ENCODE measurements around the gene P2RX1. TPM values are rescaled to one million over a fixed set of nuclear protein-coding genes. Genes with fewer than 3 reads are reported as not detected.

P2RX1 gene
- total and polyA plus RNA-seq, 12 donors: 0.42 to 8.6 (median 1.1) TPM

- Histone ChIP-seq H3K4me3 (peak overlapping the region in 1 of 4 donors; percentile 62), H3K36me3 (replicated peaks in 1 of 2) (no peaks in the 10 kb centered on the region), H3K27me3 (peaks cover 12% of the 10 kb centered on the region), H3K4me1 (replicated peaks in 1 of 2) (peaks cover 13 to 41% of the 10 kb centered on the region in 2 donors), H3K9me3 (replicated peaks in 1 of 3) (no peaks in the 10 kb centered on the region), H3K27ac (peak overlapping the region in 1 of 5 donors; percentile 15)
- TF ChIP-seq, protein P1, sequence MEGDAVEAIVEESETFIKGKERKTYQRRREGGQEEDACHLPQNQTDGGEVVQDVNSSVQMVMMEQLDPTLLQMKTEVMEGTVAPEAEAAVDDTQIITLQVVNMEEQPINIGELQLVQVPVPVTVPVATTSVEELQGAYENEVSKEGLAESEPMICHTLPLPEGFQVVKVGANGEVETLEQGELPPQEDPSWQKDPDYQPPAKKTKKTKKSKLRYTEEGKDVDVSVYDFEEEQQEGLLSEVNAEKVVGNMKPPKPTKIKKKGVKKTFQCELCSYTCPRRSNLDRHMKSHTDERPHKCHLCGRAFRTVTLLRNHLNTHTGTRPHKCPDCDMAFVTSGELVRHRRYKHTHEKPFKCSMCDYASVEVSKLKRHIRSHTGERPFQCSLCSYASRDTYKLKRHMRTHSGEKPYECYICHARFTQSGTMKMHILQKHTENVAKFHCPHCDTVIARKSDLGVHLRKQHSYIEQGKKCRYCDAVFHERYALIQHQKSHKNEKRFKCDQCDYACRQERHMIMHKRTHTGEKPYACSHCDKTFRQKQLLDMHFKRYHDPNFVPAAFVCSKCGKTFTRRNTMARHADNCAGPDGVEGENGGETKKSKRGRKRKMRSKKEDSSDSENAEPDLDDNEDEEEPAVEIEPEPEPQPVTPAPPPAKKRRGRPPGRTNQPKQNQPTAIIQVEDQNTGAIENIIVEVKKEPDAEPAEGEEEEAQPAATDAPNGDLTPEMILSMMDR (IDR thresholded peaks at IDR 0.05): no peak
- TF ChIP-seq POLR2A (IDR thresholded peaks at IDR 0.05): no peak
- intact Hi-C loops (cut with DNase I): no loop called here
- DNase-seq: no peak
- WGBS, 4 donors: 5 to 26% (median 15%) methylated on average over 10 to 64 of the region's 64 CpGs
These were observed 47.3 kb upstream of the P2RX1 start for GRCh38 chr17:3963237-3964201.

DNA sequence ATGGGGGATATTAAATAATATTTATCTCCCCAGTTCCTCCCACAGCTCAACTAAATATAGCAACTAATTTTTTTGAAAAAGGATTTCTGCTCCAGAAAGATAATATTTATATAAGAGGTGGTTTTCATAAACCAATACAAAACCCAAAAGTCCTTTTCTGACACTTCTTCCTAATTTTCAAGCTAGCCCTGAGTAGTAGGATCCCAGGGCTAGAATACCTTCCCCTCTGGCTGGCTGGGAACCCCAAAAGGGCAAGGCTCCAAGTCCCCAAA lies 46.6 kb upstream of the P2RX1 start:
- H3K4me1 ChIP-seq (replicated peaks in 1 of 2): peaks cover 13 to 41% of the 10 kb centered on the region in 2 donors
- no peak overlapping the region for H3K27ac ChIP-seq
- TF ChIP-seq, protein P1 (IDR thresholded peaks at IDR 0.05): no peak
- no peak for TF ChIP-seq POLR2A (IDR thresholded peaks at IDR 0.05)
- no peaks in the 10 kb centered on the region for H3K9me3 ChIP-seq (replicated peaks in 1 of 3)
- DNase-seq: no peak
- intact Hi-C loops (cut with DNase I): no loop called here
- peaks cover 12% of the 10 kb centered on the region for H3K27me3 ChIP-seq
- H3K36me3 ChIP-seq (replicated peaks in 1 of 2): no peaks in the 10 kb centered on the region
- no peak overlapping the region for H3K4me3 ChIP-seq

- Histone ChIP-seq H3K27ac (no peak overlapping the region), H3K9me3 (replicated peaks in 1 of 3) (no peaks in the 10 kb centered on the region), H3K36me3 (replicated peaks in 1 of 2) (no peaks in the 10 kb centered on the region), H3K4me1 (replicated peaks in 1 of 2) (peaks cover 13 to 41% of the 10 kb centered on the region in 2 donors), H3K27me3 (peaks cover 12% of the 10 kb centered on the region), H3K4me3 (no peak overlapping the region)
- no peak for DNase-seq
- 61 to 72% (median 65%) methylated on average over 9 to 11 of the region's 11 CpGs for WGBS, 4 donors
- intact Hi-C loops (cut with DNase I): no loop called here
- TF ChIP-seq, protein P1 (IDR thresholded peaks at IDR 0.05): no peak
- TF ChIP-seq POLR2A (IDR thresholded peaks at IDR 0.05): no peak
These were observed 46.1 kb upstream of the P2RX1 start for GRCh38 chr17:3962217-3962964.

- H3K27ac ChIP-seq: peak overlapping the region in 3 of 5 donors; percentile 48 to 79 (median 74)
These were observed 45.3 kb upstream of the P2RX1 start for GRCh38 chr17:3961564-3962047.

More at GRCh38 chr17:3961564-3962047, 45.3 kb upstream of the P2RX1 start:
- TF ChIP-seq POLR2A (IDR thresholded peaks at IDR 0.05): no peak
- TF ChIP-seq, protein P1 (IDR thresholded peaks at IDR 0.05): no peak
- Histone ChIP-seq H3K4me3 (no peak overlapping the region), H3K27me3 (peaks cover 12% of the 10 kb centered on the region), H3K4me1 (replicated peaks in 1 of 2) (peaks cover 13 to 41% of the 10 kb centered on the region in 2 donors), H3K9me3 (replicated peaks in 1 of 3) (no peaks in the 10 kb centered on the region), H3K36me3 (replicated peaks in 1 of 2) (no peaks in the 10 kb centered on the region)
- 38 to 48% (median 43%) methylated on average over 3 to 5 of the region's 5 CpGs for WGBS, 4 donors
- DNase-seq: no peak
- intact Hi-C loops (cut with DNase I): no loop called here
